Dermis microvascular lymphatic vessel endothelial cell (primary cell): ENCODE results near the gene SMIM5. TPM values are rescaled to one million over a fixed set of nuclear protein-coding genes. Genes with fewer than 3 reads are reported as not detected.

Source experiments
- DNase-seq, 2 donors: peaks; one replicate each; pipeline versions ENCODE4 v3.0.0 to v3.0.0-alpha.2; 2010; ENCODE audit warnings: low read depth in 2 of 2
- total RNA-seq: library from RNA; depleted of rRNA; stranded (reverse); fragments of >200 nt; gene quantifications from 2 replicates; pipeline ENCODE4 v1.2.1, GENCODE V29; 2014

The SMIM5 gene
- total RNA-seq, 1 donor from 2014 or later = not detected

GRCh38 chr17:75639771-75640555 is 6.7 kb downstream of the SMIM5 start:
- no peak for DNase-seq

GRCh38 chr17:75640556-75641119 is 7.4 kb downstream of the SMIM5 start:
- DNase-seq = no peak

DNA sequence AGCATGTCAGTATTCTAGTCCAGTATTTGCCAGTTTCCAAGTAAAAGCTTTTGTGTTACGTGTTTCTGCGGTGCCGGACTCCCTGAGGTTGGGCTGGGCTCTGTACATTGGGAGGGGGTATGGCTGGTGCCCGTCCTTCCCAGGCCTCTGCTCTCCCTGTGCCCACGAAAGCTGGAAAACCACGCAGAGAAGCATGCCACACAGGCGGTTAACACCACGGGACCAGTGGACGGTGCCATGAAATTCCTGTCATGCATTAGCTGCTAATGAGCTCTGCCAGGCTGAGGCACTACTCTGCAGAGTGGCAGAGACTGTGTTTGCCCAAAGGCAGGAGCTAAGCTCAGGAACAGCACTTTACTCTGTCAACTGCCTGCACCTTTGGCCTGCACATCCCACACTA is 8.1 kb downstream of the SMIM5 start:
- DNase-seq = no peak

DNA sequence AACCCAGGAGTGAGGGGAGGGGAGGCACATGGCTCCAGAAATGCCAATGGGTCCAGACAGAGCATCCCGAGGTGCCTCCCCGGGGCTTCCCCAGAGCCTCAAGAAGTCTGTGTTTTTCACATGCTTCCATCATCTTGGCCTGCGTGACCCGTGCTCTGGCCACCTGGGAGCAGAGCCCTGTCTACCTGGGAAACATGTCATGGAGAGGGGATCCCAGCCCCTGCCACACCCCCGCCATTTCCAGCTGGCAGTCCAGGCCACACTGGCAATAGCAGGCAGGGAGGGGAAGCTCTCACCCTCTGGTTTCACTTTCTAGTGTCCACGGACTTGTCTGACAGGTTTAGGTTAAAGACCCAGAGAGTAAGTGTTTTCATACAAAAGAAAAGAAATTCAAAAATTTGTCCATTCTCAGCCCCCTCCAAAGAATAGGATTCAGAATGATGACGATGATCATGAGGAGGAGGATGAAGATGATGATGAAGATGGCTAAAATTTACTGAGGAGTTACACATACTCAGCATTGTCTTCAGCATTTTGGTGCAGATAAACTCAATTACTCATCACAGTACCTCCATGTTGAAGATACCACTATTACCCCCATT is 9.0 kb downstream of the SMIM5 start:
- no peak for DNase-seq

DNA sequence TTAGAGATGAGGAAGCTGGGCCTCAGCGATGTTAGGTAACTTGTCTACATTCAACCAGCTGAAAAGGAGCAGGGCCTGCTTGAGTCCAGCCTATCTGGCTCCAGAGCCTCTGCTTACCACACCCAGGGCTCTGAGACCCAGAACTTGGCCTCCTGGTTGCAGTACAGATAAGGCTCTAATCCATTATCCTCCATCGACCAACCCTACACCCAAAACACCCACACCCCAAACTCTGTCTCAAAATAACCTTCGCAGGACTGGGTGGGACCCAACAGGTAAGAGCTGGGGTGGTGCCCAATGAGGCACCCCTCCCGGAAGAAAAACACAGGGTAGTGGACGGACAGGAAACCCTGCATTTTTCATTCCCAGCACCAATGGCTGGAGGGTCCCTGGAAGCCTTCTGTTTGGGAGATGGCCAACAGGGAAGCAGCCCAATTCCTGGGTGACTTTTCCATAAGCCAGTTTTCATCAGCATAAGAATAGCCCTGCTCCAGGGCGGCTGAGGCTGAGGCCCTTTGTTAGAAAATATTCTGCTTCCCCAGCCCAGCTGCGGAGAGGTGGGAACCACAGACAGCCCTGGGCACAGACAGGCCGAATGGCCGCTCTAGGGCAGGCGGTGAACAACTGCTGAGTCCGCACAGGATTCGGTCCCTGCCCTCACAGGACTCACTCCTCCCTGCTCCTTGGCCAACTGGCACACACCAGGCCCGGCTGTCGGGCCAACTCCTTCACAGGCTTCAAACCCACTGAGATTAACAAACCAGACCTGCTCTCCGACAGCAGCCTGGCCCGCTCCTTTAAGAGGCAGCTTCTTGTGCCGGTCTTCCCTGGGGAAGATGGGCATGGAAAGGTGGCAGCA is 9.8 kb downstream of the SMIM5 start:
- no peak for DNase-seq

DNA sequence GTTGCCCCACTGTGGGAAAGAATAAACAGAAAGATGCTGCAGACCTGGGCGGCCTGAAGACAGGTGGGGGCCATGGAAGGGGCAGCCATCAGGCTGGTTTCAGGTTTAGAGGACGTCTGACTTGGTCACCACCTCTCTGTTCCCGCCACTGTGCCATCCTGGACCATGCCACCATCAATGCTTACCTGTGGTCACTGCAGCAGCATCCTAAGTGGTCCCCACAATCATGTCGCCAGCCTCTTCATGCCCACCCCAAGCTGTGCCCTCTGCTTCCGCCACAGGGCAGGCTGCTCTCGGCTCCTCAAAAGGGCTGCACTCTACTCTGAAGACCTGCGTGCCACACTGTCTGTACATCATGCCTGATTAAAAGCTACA is 10.4 kb downstream of the SMIM5 start:
- no peak for DNase-seq

GRCh38 chr17:75645501-75645888 is 12.3 kb downstream of the SMIM5 start:
- peak in 1 of 2 donors; percentile 48 for DNase-seq

DNA sequence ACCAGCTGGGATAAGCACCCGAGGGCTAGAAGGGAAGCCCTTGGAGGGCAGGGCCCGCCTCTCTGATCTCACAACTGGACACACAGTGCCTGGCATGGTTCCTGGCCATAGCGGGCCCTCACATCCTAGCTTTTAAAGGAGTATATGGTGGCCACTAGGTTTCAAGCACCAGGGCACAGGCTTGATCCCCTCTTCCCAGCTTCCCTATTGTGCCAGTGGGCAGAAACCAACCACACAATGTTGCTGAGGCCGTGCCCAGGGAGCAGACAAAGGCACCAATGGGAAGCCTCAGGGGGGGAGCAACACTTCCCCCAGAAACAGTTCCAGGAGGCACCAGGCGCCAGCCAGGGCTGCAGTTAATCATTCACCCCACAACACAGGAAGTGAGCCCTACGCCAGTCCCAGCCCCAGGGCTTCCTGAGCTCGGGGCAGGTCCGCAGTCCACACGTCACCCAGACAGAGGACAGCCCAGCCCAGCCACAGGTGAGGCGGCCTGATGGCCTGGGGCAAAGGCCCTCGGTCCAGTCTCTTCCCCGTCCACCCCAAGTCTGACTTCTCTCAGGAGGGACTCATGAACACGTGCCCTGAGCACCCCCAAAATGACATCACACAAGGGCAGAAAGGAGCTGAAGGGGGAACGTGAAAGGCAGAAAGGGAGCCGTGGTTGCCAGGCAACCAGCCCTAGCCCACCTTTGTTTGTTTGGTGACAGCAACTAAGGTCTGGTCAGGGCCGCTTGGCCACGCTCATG is 12.8 kb downstream of the SMIM5 start:
- peak; percentile 61 to 84 for DNase-seq

GRCh38 chr17:75646638-75646992 is 13.4 kb downstream of the SMIM5 start:
- no peak for DNase-seq

DNA sequence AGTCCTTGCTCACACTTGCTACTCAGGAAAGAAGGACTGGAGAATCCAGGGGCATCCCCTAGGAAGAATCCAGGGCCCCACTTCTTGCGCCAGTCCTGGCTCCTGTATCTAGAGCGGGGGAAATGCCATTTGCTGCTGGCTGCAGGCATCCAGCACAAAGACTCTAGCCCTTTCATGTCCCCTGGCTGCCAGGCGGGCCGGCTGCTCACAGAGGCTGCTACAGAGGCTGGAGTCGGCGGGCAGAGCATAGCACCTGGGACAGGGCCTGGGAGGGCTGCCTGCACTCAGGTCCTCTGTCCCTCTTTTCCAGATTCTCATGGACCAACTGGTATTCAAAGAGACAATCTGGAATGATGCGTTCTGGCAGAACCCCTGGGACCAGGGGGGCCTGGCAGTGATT is 13.8 kb downstream of the SMIM5 start:
- DNase-seq = no peak

DNA sequence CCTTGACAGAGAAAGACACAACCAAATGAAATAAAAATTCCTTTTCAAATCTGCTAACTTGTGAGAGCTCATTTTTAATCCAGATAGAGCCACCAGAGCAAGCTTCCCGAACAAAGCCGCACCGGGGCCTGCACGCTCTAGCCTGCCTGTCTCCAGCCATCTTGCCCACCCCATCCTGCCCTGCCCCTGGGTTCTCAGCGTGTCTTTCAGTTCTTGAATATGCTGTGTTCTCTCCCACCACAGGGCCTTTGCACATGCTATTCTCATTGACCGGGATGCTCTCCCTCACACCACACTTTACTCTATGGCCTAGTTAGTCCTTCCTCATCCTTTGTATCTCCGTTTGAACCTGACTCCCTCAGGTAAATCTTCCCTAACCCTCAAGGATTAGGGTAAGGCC is 14.7 kb downstream of the SMIM5 start:
- no peak for DNase-seq

DNA sequence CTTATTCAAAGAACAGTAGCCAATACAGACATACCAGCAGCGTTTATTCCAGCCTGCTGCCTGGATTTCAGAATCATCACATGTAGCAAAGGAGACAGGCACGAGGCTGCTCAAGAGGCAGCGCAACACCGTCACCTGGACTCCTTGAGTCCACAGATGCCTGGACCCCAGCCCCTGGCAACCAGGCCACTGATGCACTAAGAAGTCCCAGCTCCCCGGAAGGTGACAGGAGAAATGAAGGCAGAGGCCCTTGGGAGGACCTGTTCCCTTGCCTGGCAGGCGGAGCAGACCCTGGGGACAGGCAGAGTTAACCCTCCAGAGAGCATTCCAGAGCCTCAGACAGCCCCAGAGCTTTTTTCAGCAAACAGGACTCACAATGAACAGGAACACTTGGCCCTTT is 16.5 kb downstream of the SMIM5 start:
- DNase-seq = no peak

GRCh38 chr17:75650874-75651273 is 17.6 kb downstream of the SMIM5 start:
- DNase-seq = no peak

DNA sequence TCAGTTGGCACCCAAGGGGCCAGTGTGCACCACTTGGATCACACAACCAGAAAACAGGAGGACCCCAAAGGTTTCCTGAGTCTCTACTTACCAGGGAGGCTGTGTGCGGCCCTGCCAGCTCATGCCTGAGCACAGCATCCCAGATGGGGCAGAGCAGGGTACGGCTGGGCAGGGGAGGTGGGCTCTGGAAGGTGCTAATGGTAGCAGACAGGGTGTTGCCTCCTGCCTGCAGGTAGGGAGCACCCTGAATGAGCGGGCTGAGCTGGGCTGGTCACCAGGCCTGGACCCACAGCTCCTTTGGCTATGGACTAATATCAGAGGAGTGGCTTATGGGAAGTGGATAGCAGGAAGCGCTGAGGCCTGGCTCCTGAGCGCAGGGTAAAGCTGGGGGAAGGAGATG is 19.1 kb downstream of the SMIM5 start:
- DNase-seq = no peak

- DNase-seq = peak in 1 of 2 donors; percentile 57
Observed at GRCh38 chr17:75652934-75653549, 19.8 kb downstream of the SMIM5 start.

DNA sequence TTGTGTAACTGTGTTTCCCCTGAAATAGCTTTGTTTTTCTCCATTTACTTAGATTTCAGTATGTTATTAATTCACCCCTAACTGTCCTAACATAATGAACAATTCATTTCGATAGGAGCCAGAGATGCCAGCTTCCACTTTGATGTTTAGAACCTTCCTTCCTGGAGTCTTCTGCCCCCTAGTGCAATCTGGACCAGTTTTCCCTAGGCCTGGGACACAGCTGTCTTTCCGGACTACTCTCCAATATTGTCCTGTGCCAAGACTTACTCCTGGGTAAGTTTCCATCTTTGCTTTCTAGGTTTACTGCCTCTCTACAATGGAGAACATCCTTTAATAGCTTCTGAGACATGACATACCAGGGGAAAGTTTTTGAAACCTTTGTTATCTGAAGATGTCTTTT is 20.9 kb downstream of the SMIM5 start:
- DNase-seq = peak; percentile 76 to 82

GRCh38 chr17:75658237-75658636 is 25.0 kb downstream of the SMIM5 start:
- no peak for DNase-seq

DNA sequence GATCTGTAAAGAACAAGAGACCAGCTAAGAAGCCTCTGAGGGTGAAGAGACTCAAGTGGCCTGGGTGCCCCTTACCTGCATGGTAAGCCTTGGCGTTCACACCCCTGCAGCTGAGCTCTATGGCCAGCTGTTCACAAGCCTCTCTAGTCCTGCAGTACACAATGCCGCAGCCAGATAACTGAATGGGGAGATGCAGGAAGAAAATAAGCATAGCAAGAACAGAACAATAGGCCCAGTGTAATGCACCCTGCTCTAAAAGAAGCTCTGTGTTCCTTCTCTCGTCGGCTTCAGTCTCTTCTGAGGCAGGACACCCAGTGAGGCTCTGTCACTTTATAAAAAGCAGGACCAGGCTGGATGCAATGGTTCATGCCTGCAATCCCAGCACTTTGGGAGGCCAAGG is 28.3 kb downstream of the SMIM5 start:
- no peak for DNase-seq

GRCh38 chr17:75662511-75662910 is 29.3 kb downstream of the SMIM5 start:
- no peak for DNase-seq

GRCh38 chr17:75664099-75664549 is 30.9 kb downstream of the SMIM5 start:
- no peak for DNase-seq

DNA sequence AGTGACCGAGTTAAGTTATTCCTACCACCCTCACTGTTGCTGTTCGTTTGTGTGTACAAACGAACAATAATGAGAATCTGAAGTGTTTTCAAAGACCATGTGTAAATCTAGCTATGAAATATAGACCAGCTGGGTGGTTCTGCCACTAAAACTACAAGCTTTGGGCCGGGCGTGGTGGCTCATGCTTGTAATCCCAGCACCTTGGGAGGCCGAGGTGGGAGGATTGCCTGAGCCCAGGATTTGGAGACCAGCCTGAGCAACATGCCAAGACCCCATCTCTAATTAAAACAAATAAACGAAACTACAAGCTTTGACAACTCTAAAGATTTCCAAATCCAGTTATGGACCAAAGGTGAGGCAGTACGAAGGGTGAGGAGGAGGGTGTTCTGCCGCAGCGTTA is 32.7 kb downstream of the SMIM5 start:
- no peak for DNase-seq
